Sigmoid colon (tissue), 7 donors: ENCODE data around the gene TP73. TPM values are rescaled to one million over a fixed set of nuclear protein-coding genes. Genes with fewer than 3 reads are reported as not detected.

ENCODE experiments used
- DNase-seq: peaks from one replicate; pipeline ENCODE4 v3.0.0-alpha.2; 2019
- H3K27ac ChIP-seq, 4 donors: fragments of 200-600 bp; sonication (generic); one replicate each; pipeline ENCODE4 v1.5.1; 2016 to 2019; ENCODE audit warnings: mild to moderate bottlenecking in 1 of 4
- H3K27me3 ChIP-seq, 3 donors: fragments of 200-600 bp; sonication (generic); one replicate each; pipeline ENCODE4 v1.5.1; 2019; ENCODE audit warnings: mild to moderate bottlenecking in 1 of 3
- H3K36me3 ChIP-seq, 4 donors: fragments of 200-600 bp; sonication (generic); one replicate each; pipeline ENCODE4 v1.5.1; 2016 to 2019
- H3K4me1 ChIP-seq, 4 donors: fragments of 200-600 bp; sonication (generic); one replicate each; pipeline ENCODE4 v1.5.1; 2017 to 2019
- H3K4me3 ChIP-seq, 4 donors: fragments of 200-600 bp; sonication (generic); one replicate each; pipeline ENCODE4 v1.5.1; 2017 to 2019; ENCODE audit warnings: mild to moderate bottlenecking in 2 of 4, moderate library complexity in 1 of 4
- H3K9me3 ChIP-seq, 4 donors: fragments of 200-600 bp in 3 of 4; sonication (generic) in 3 of 4; one replicate each; pipeline versions ENCODE4 v1.5.1 to v1.6.1; 2013 to 2019
- CTCF ChIP-seq, 4 experiments: fragments of 450-650 bp in 3 of 4; fragments of 200-600 bp in 1 of 4; IDR thresholded peaks; one replicate each; pipeline ENCODE4 v1.5.1; 2016 to 2019; ENCODE audit warnings: antibody characterized with exemption in 4 of 4, mild to moderate bottlenecking in 3 of 4, moderate library complexity in 2 of 4
- EP300 ChIP-seq, 4 donors: sonication (generic); formaldehyde crosslinking; IDR thresholded peaks; one replicate each; pipeline ENCODE4 v1.6.1; 2017; ENCODE audit warnings: antibody characterized with exemption in 4 of 4
- POLR2A ChIP-seq, 2 donors: fragments of 450-650 bp; IDR thresholded peaks; one replicate each; pipeline ENCODE4 v1.6.1; 2016; ENCODE audit warnings: antibody characterized with exemption in 2 of 2, mild to moderate bottlenecking in 2 of 2, moderate library complexity in 2 of 2
- POLR2AphosphoS5 ChIP-seq, 4 donors: sonication (generic); formaldehyde crosslinking; IDR thresholded peaks; one replicate each; pipeline ENCODE4 v1.6.1; 2017; ENCODE audit warnings: antibody characterized with exemption in 4 of 4
- WGBS, 2 donors: extraction: QIAGEN DNeasy Blood & Tissue Kit; methylation state at CpG; one replicate each; pipeline ENCODE4 v1.1.7; 2013; 5-methylcytosine and 5-hydroxymethylcytosine counted together
- intact Hi-C: fragments of 100-400 bp; cut with DNase I; formaldehyde crosslinking; loops from one replicate; pipeline ENCODE4 v1.15.1; 2023
- polyA plus RNA-seq, 3 donors: library from polyadenylated mRNA; stranded (reverse); fragments of 200-250 nt; gene quantifications; one replicate each; pipeline ENCODE4 v1.2.3, GENCODE V29; 2013
- total RNA-seq, 4 donors: library from RNA; depleted of rRNA; stranded (reverse); fragments of >200 nt; gene quantifications; one replicate each; pipeline ENCODE4 v1.1.0, GENCODE V29; 2016
- donor health status: healthy with polysubstance abuse.
- donor health status: Bipolar disorder and iron deficiency.
- donor health status: healthy.

The TP73 gene
- total and polyA plus RNA-seq, 7 donors = 0.22 to 0.69 TPM; not detected in 5

- Histone ChIP-seq H3K4me3 (no peak overlapping the region), H3K4me1 (peaks cover 0 to 27% (median 23%) of the 10 kb centered on the region in 4 donors), H3K36me3 (peaks cover 10 to 61% (median 31%) of the 10 kb centered on the region in 4 donors), H3K9me3 (no peaks in the 10 kb centered on the region), H3K27me3 (no peaks in the 10 kb centered on the region), H3K27ac (no peak overlapping the region)
- no peak for DNase-seq
- TF ChIP-seq POLR2A (IDR thresholded peaks at IDR 0.05) = no peak
- TF ChIP-seq POLR2AphosphoS5 (IDR thresholded peaks at IDR 0.05) = no peak
- no peak for TF ChIP-seq EP300 (IDR thresholded peaks at IDR 0.05)
- TF ChIP-seq CTCF (IDR thresholded peaks at IDR 0.05) = no peak
- intact Hi-C loops = loop anchor here (5.0 to 10.0 kb wide), 2 partner anchors 277 to 1430 kb away; partner anchors contain the start of gene C1orf174
- WGBS, 2 donors = 93 to 96% methylated on average over 26 of the region's 26 CpGs
Measured at GRCh38 chr1:3627515-3628253, 24.6 kb upstream of the TP73 start.

- intact Hi-C loops = loop anchor here (5.0 to 10.0 kb wide), 2 partner anchors 276 to 1431 kb away; partner anchors contain the start of gene C1orf174
- Histone ChIP-seq H3K36me3 (peaks cover 10 to 68% (median 32%) of the 10 kb centered on the region in 4 donors), H3K4me1 (peaks cover 0 to 19% (median 15%) of the 10 kb centered on the region in 4 donors), H3K27ac (no peak overlapping the region), H3K9me3 (no peaks in the 10 kb centered on the region), H3K27me3 (no peaks in the 10 kb centered on the region), H3K4me3 (no peak overlapping the region)
- TF ChIP-seq POLR2A (IDR thresholded peaks at IDR 0.05) (no peak), POLR2AphosphoS5 (IDR thresholded peaks at IDR 0.05) (no peak), EP300 (IDR thresholded peaks at IDR 0.05) (no peak), CTCF (IDR thresholded peaks at IDR 0.05) (no peak)
- WGBS, 2 donors = 89 to 92% methylated on average over 10 of the region's 10 CpGs
- DNase-seq = no peak
Measured at GRCh38 chr1:3628445-3628844, 23.9 kb upstream of the TP73 start.

DNA sequence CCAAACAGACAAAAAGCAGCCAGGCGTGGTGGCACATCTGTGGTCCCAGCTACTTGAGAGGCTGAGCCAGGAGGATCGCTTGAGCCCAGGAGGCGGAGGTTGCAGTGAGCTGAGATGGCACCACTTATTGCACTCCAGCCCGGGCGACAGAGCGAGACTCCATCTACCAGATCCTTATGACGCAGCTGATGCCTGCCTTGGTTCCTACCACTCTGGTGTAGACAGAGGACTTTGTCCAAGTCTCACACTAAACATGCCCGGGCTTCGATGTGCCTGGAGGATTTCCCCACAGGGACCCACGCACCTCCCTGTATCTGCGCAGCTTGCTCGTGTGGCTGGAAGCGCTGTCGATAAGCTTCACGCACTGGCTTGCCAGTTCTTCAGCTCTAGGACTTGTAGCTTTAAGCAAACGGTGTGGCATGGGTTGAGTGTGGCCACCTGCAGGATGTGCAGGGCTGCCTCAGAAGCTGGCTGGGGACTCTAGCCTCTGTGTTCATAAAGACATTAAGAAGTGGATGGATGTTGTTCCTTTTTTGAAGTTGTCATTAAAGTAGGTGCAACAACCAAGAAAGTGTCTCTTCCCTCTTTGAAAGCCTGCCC is 22.7 kb upstream of the TP73 start:
- H3K4me1 ChIP-seq = peaks cover 0 to 14% (median 8%) of the 10 kb centered on the region in 4 donors
- TF ChIP-seq CTCF (IDR thresholded peaks at IDR 0.05) (no peak), EP300 (IDR thresholded peaks at IDR 0.05) (no peak), POLR2AphosphoS5 (IDR thresholded peaks at IDR 0.05) (no peak), POLR2A (IDR thresholded peaks at IDR 0.05) (no peak)
- peaks cover 19 to 80% (median 40%) of the 10 kb centered on the region in 4 donors for H3K36me3 ChIP-seq
- WGBS, 2 donors = 93 to 95% methylated on average over 16 of the region's 16 CpGs
- no peaks in the 10 kb centered on the region for H3K9me3 ChIP-seq
- intact Hi-C loops = loop anchor here (5.0 to 10.0 kb wide), 2 partner anchors 275 to 1432 kb away; partner anchors contain the start of gene C1orf174
- DNase-seq = no peak
- no peak overlapping the region for H3K27ac ChIP-seq
- no peak overlapping the region for H3K4me3 ChIP-seq
- no peaks in the 10 kb centered on the region for H3K27me3 ChIP-seq

- no peak for TF ChIP-seq POLR2AphosphoS5 (IDR thresholded peaks at IDR 0.05)
- TF ChIP-seq POLR2A (IDR thresholded peaks at IDR 0.05) = no peak
- no peak for TF ChIP-seq EP300 (IDR thresholded peaks at IDR 0.05)
- no peak for TF ChIP-seq CTCF (IDR thresholded peaks at IDR 0.05)
- no peak for DNase-seq
- H3K27ac ChIP-seq = no peak overlapping the region
- intact Hi-C loops = no loop called here
- H3K36me3 ChIP-seq = peaks cover 23 to 86% (median 44%) of the 10 kb centered on the region in 4 donors
- WGBS, 2 donors = 80 to 82% methylated on average over 11 of the region's 11 CpGs
- H3K4me1 ChIP-seq = peaks cover 0 to 14% (median 8%) of the 10 kb centered on the region in 4 donors
- H3K9me3 ChIP-seq = no peaks in the 10 kb centered on the region
- no peak overlapping the region for H3K4me3 ChIP-seq
- H3K27me3 ChIP-seq = no peaks in the 10 kb centered on the region
Measured at GRCh38 chr1:3630161-3630611, 22.1 kb upstream of the TP73 start.
